ENCODE data around the gene LRWD1.

GRCh38 chr7:102463841-102464576 lies 775 bp upstream of the LRWD1 start:
- no peak for TF ChIP-seq CTCF (IDR thresholded peaks at IDR 0.05)
- no peak for TF ChIP-seq EP300 (IDR thresholded peaks at IDR 0.05)
- TF ChIP-seq POLR2A (IDR thresholded peaks at IDR 0.05): no peak
- no peak for TF ChIP-seq POLR2AphosphoS5 (IDR thresholded peaks at IDR 0.05)
